SW 1271 (cell line): ENCODE results near the gene CD164.
"Not testable (repeated sequence)": the region's sequence is repeated elsewhere in the genome, so short reads cannot be mapped to it uniquely, and the experiment has no call there.

ENCODE experiments used
- DNase-seq, 2 experiments: peaks; one replicate each; lab custom pipeline; 2025; lab: John Stamatoyannopoulos, UW

CD164 gene

DNA sequence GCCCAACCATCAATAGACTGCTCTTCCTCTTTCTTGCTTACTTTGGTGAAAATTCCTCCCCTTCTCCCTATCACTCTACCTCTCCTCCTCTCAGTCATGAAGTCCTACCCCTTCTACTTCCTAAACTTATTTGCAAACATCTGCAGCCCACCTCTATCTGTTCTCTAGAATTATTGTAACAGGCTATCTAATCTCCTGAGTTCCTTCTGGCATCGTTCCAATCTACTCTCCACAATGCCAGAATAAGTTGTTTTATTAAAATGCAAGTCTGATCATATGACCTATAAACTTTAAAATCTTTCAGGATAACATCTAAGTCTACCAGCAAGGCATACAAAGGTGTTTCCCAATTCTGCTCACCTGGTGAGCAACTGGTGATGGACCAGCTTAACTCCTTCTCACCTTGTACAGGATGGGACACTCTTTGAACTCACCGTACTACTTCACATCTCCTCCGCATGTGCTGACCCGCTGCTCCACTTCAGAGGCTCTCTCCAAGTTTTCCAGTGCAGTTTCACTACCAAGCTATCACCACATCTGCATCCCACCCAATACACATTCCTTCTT lies 7.9 kb downstream of the CD164 start:
- DNase-seq: no peak

DNA sequence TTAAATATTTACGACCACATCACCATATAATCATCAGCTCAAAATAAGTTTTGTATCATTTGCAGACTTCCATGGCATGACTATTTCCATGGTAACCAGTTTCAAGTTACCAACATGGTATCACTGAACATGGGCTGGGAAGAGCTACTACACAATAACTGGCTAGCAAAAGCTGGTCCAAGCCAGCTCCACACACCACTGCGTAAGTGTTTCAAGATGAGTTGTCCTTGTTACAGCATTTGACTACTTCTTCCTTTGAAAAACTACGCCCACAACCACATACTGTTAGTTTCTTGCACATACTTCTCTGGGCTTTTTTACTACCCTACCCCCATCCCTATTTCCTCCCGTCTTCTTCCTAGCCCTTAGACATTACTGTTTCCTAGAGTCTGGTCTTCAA lies 8.5 kb downstream of the CD164 start:
- no peak for DNase-seq

DNA sequence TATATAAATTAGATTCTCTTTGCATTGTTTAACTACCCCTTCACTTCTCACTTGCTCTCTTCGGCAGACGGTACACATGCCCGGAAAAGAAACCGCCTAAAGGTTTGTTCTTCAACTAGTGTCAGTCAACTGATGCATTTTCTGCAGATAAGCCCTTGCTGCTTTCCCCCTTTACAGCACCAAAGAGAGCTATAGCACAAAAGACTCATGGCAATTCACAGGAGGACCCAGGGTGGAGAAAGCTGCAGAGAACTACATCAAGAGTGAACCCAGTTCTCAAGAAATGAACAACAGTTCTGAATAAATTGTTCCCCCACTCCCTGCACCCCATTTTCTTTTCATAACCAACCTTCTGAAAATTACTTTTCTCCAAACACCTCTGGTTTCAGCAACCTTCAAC lies 8.9 kb downstream of the CD164 start:
- DNase-seq: no peak

DNA sequence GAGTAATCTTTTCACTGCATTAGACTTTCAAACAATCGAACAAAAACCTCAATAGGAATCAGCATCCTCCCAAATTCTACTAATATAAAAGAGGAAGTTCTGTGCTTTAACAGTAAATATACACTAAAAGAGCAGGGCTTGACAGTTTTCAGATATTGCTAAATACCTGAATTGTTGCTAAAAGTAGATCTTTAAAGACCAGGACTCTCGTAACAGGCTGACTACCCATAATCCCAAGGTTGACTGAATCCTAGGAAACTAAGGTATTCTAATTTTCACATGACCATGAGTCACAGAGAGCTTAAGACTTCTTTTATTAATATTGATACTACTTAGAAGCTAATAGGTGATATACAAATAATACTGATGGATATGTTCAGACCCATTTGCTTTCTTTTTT lies 10.1 kb downstream of the CD164 start:
- DNase-seq: no peak

DNA sequence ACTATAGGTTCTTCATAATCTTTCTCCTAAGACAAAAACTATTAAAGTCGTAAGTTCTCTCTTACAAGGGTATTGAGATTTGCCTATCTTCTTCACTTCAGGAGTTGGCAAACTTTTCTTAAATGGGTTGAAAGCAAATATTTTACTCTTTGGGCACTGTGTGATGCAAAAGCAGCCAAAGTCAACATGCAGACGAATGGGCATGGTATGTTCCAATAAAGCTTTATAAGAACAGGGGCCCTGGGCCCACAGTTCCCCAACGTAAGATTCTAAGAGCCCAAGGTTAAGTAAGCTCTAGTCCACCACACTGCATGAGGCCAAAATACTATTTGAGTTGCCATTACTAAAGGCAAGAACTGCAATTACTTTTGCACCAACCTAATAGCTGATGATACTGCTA lies 11.5 kb downstream of the CD164 start:
- DNase-seq: no peak

DNA sequence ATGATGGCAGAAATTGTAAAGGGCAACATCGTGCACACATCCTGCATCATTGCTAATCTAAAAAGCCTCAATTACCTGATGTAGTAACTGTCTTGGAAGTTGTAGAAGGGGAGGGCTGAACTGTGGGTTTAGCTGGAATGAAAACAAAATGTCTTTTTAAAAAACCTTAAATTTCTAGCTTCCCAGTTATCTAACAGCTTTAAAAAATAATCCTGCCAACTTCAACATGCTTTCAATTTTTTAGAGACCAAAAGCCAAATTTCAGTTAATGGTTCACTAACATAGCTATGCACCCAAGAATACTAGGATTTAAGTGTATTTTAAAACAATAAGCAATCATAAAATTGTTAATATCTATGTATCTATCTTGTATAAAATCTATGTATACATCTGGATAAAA lies 11.9 kb downstream of the CD164 start:
- no peak for DNase-seq

DNA sequence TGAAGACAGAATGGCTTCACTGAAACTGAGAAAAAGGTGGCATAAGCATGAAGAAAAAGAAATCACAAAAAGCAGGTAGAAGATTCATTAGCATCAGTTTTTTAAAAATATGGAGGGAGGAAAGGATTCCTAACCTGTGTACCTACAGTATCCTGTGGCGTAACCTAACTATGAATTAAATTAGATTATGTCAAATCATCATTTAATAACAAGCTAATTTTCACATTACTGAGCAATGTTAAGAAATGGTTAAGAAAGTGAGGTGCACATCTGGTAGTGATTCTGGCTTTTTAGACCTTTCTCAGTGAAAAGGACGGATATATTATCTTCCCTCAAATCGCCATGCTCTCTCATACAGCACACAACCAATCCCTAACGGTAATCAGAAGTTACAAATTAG lies 12.5 kb downstream of the CD164 start:
- no peak for DNase-seq

DNA sequence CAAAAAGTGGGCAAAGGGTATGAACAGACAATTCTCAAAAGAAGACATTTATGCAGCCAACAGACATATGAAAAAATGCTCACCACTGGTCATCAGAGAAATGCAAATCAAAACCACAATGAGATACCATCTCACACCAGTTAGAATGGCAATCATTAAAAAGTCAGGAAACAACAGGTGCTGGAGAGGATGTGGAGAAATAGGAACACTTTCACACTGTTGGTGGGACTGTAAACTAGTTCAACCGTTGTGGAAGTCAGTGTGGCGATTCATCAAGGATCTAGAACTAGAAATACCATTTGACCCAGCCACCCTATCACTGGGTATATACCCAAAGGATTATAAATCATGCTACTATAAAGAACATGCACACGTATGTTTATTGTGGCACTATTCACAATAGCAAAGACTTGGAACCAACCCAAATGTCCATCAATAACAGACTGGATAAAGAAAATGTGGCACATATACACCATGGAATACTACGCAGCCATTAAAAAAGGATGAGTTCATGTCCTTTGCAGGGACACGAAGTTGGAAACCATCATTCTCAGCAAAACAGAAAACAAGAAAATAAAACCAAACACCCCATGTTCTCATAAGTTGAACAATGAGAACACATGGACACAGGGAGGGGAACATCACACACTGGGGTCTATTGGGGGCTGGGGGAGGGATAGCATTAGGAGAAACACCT lies 17.7 kb downstream of the CD164 start:
- DNase-seq: not testable (repeated sequence)

DNA sequence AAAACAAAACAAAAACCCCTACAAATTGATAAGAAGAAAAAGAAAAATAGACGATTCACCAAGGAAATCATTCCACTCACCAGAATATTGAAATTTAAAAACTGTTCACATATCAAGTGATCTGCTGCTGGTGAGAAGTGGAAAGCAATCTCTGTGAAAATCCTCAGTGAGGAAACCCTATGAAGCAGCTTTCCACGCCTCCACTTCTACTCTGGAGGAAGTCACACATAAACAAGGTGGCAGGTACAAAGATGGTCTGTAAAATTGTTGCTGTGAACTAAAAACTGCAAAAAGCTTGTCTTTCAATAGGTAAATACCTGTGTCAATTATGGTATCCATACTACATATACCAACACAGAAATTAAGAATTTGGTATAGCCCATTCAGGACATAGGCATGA lies 18.5 kb downstream of the CD164 start:
- DNase-seq: no peak

DNA sequence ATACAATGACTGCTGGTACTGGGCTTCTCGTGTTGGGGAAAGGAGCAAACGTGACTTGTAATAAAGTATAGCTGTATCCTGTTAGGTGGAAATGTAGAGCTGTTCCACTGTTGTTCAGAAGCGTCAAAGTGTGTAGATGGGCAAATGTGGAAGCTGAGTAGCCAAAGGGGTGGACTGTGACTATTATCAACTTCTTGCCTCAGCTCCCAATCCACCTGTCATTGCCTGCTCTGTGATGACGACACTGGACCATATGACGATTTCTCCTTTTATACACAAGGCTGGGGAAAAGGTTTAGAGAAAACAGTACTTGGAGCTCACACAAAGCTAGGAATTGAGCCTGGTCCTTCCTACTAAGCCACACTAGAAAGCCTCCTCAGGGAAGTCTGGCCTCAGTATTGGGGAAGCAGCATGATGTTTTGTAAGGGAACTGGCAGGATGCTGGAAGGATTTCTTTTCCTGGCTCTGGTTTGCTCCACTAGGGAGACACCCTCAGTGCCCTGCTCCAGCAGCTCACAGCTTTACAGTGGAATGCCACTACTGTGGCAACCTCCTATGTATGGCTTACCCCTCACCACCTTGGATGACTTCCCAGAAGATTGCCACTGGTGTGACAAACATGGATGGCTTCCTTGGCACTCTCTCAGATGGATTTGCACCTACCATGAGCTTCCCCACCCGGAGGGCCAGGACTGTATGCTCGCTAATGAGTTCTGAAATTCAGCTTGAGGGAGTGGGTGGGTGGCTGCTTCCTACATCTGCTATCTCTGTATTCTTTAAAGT lies 20.0 kb downstream of the CD164 start:
- DNase-seq: no peak

DNA sequence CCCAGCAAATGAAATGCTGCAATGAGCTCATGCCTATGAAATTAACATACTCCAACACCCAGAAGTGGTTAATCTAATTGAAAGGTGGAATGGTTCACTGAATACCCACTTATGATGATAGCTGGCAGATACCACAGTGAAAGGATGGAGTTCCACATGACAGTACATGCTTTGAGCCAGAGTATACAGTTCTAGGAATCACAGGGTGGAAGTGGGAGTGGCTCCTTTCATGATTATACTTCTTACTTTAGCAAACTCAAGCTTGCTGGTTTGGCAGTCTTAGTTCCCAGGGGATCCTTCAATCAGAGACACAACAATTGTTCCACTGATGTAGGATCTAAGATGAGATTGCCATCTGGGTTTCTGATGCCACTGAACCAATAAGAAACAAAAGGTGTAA lies 21.5 kb downstream of the CD164 start:
- no peak for DNase-seq

DNA sequence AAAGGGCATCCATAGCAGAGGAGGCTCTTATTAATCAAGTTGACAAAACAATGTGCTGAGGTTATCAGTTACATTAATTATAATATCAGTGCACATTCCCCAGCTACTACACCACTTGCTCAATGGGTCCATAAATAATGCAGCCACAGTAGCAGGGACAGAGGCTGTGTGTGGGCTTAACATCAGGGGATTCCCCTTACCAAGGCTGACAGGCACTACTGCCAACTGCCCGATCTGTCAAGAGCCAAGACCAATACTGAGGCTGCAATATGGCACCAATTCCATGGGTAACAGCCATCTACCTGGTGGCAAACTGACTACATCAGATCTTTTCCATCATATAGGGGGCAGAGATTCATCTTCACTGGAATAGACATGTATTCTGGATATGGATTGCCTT lies 22.0 kb downstream of the CD164 start:
- no peak for DNase-seq

DNA sequence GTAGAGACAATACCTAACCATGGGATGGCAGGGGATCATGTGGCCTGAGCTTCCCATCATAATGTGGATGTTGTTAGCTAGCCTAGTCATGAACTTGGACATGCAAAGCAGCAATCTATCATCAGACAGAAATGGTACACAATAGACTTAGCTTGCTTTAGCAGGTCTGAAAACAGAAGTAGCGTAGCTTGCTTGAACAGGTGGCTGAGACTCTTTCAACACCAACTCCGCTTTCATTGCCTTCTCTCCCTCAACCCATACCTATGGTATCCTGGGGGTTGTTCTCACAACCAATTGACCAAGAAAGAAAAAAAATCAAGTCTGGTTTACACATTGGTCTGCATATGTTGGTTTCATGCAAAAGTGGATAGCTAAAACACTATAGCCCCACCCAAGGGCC lies 23.0 kb downstream of the CD164 start:
- DNase-seq: no peak

DNA sequence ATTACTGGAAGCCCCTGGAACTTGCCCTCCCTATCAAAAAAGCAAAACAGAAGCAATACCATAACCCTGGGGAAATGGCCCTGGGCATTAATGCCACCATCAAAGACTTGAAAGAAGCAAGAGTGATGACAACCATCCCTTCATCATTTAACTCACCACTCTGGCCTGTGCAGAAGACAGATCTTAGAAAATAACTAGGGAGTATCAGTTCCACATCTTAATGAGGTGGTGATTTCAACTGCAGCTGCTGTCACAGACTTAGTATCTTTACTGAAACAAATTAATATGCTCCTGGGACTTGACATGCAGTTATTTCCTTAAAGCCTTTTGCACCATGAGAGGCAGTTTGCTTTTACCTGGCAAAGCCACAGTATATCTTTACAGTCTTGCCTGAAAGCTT lies 24.1 kb downstream of the CD164 start:
- no peak for DNase-seq

DNA sequence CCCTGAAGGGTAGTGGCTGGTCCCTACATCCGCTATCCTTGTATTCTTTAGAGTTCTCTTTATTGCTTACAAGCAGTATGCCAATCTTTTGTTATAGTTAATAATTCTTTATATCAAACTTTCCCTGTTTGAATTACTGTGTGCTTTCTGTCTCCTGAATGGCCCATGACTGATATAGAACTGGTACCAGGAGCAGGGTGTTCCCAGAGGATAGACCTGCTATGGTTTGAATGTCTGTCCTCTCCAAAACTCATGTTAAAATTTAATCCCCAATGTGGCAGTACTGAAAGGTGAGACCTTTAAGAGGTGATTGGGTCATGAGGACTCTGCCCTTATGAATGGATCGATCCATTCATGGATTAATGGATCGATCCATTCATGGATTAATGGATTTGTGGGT lies 26.0 kb downstream of the CD164 start:
- no peak for DNase-seq

DNA sequence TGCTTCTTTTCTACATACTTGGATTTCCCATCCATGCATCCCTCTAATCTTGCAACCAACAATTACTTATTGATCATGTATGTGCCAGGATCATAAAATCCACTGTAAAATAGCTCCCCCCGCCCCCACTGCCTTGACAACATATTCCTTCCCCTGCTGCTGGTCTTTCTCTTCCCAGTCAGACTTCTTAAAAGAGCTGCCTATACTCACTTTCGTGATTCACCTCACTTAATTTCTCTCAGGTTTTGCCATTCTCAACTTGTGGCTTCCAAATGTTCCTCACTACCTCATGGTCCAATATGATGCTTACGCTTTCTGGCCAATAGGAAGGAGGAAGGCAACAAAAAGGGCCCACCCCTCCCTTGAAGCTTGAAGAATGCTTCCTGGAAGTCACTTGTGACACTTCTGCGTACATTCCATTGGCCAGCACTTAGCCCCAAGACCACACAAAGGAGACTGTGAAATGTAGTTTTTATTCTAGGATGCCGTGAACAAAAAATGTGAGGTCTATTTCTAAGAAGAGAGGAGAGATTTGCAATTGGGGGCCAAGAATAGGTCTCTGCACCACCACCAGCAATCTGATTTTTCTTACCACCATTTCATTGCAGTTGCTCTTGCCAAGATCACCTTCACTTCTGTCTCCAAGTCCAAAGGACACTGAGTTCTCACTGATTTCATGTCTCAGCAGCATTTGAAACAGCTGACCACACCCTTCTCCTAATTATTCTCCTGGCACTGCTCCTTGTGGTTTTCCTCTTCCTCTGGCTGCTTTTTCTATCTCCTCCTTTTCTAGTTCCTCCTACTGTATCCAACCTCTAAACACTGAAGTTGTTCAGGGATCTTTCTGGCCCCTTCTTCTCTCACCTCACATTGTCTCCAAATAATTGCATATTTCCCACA lies 30.8 kb downstream of the CD164 start:
- DNase-seq: no peak

DNA sequence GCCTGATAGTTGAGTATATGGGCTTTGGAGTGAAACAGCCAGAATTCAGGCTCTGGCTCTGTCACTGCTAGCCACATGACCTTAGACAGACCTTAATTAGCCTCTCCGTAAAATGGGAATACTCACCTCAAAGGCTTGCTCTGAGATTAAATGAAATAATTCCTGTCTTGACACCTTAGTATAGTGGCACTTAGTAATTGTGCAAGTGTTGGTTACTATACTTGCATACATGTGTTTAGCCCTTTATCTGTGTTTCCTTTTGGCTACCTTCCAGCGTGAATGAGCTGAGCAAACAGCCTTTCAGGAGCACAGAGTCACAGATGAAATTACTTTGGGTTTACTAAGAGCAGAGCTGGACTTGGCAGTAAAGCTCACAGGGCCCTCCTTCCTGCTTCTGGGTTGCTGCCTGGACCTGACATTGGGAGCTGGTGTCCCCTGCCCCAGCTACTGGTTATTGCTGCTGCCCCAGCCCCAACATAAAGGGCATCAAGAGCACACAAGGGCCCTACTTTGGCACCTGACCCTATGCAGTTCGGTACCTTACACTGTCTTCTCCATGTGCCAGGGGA lies 32.8 kb downstream of the CD164 start:
- DNase-seq: no peak

DNA sequence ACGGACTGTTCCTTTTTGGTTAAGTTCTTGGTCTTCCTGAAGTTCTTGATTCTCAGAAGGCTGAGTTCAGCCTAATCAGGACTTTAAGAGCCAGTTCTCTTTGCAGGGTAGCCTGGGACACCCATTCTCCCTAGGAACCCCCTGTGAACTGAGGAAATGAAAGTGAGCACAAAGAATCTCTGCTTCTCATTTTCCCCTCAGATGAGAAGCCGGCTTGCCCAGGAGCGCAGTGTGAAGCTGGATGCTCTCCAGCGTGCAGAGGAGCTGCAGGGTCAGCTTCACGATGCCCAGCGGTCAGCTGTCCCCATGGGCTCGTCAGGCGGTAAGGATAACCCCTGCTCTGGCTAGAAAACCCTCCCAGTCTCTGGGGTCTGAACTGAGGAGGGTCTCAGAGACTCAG lies 34.0 kb downstream of the CD164 start:
- no peak for DNase-seq

DNA sequence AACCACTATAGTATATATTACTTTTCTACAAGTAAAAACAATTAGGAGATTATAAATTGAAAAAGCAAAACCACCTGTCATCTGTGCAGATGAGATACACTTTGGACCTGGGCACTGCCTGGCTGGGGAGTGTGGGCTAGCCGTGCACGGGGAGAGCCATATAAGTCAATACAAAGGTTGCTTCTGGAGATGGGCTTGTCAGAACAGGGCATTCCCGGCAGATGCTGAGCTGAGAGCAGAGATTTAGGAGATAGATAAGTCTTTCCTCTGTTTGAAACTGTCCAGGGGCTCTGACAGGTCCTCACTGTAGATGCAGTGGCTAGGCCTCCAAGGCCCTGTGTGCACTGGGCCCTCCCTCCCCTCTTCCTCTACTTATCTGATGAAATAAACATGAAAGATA lies 34.5 kb downstream of the CD164 start:
- no peak for DNase-seq

DNA sequence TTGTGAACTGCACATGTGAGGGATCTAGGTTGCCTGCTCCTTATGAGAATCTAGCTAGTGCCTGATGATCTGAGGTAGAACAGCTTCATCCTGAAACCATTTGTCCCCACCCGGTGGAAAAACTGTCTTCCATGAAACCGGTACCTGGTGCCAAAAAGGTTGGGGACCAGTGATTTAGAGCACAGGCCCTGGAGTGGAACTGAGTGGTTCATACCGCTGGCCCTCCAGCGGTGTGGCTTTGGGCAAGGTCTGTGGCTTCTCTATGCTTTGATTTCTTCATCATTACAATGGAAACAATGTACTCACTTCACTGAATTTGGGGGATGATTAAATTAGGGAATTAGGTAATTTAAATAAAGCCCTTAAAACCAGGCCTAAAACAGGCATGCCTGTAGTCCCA lies 36.3 kb downstream of the CD164 start:
- DNase-seq: no peak

DNA sequence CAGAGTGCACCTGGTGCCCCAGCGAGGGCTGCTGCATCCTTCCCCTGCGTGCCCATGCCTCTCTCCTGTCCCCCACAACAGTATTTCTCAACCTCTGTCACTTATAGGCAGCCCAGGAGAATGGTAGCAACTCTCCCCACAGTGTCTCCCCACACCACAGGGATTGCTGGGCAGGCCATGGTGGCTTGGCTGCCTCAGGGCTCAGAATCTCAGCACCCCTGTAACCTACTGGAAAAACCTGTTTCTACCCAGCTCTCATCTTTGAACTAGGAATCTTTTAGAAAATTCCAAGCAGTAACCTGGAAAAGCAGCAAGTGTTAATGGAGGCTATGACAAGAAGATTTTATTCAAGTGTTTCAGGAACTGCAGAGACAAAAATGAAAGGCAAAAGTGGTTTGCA lies 38.0 kb downstream of the CD164 start:
- no peak for DNase-seq

DNA sequence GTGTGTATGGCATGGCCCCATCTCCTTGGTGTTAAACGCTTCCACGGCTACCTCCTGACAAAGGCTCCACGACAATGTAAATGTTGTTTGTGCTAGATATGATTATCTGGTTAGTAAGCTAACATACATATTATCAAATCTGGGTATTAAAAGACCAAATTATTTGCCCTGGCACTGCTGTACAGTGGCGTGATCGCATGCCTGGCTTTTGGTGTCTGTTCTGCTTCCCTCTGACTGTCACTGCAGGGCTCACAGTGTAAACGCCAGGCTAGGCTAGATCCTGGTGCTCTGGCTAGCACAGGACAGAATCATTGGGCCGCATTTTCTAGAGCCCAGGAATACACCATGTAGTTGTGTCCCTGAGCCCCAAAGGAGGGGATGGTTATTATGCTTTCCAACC lies 38.7 kb downstream of the CD164 start:
- DNase-seq: no peak
